SK-N-SH treated with all-trans-retinoic acid at 6 μM for 48 hours (cell line): Measurements from ENCODE around the gene CRAT.

ENCODE experiments used
- ATAC-seq: fragments of 200-7000 bp; cut with Tn5 transposase; 3 replicates; pipeline ENCODE4 v1.9.1; 2020; ENCODE audit warnings: mild to moderate bottlenecking, moderate library complexity
- ARNTL ChIP-seq: fragments of 450-650 bp; formaldehyde crosslinking; IDR thresholded peaks from 2 replicates; pipeline ENCODE4 v1.5.0; 2020; ENCODE audit warnings: low read depth, mild to moderate bottlenecking, moderate library complexity, borderline replicate concordance
- BACH2 ChIP-seq: fragments of 250-450 bp; sonication (Bioruptor Pico); IDR thresholded peaks from 2 replicates; pipeline ENCODE4 v1.9.0; 2021; ENCODE audit warnings: mild to moderate bottlenecking, borderline replicate concordance
- CREB5 ChIP-seq: fragments of 250-450 bp; sonication (Bioruptor Pico); IDR thresholded peaks from 2 replicates; pipeline ENCODE4 v1.5.1; 2020; ENCODE audit warnings: low read depth, mild to moderate bottlenecking, moderate library complexity
- CSDC2 ChIP-seq: fragments of 250-450 bp; sonication (Bioruptor Pico); IDR thresholded peaks from 2 replicates; pipeline ENCODE4 v1.5.0; 2020; ENCODE audit warnings: mild to moderate bottlenecking, moderate library complexity
- CSRNP3 ChIP-seq: fragments of 250-450 bp; sonication (Bioruptor Pico); IDR thresholded peaks from 2 replicates; pipeline ENCODE4 v1.5.1; 2021; ENCODE audit warnings: mild to moderate bottlenecking, moderate library complexity
- ESRRG ChIP-seq: fragments of 250-450 bp; sonication (Bioruptor Pico); IDR thresholded peaks from 2 replicates; pipeline ENCODE4 v1.6.1; 2021; ENCODE audit warnings: mild to moderate bottlenecking
- GLIS3 ChIP-seq: fragments of 250-450 bp; sonication (Bioruptor Pico); IDR thresholded peaks from 2 replicates; pipeline ENCODE4 v1.5.0; 2020; ENCODE audit warnings: mild to moderate bottlenecking, moderate library complexity
- ISL1 ChIP-seq: fragments of 250-450 bp; sonication (Bioruptor Pico); IDR thresholded peaks from 2 replicates; pipeline ENCODE4 v2.1.2; 2022; ENCODE audit warnings: mild to moderate bottlenecking, moderate library complexity
- OSR1 ChIP-seq: fragments of 250-450 bp; sonication (Bioruptor Pico); IDR thresholded peaks from 2 replicates; pipeline ENCODE4 v1.8.0; 2022; ENCODE audit warnings: moderate library complexity, mild to moderate bottlenecking, inconsistent platforms
- PATZ1 ChIP-seq: fragments of 250-450 bp; sonication (Bioruptor Pico); IDR thresholded peaks from 2 replicates; pipeline ENCODE4 v1.8.0; 2020; ENCODE audit warnings: mild to moderate bottlenecking, moderate library complexity, borderline replicate concordance
- PPARA ChIP-seq: fragments of 250-450 bp; sonication (Bioruptor Pico); IDR thresholded peaks from 2 replicates; pipeline ENCODE4 v1.5.0; 2020; ENCODE audit warnings: mild to moderate bottlenecking, borderline replicate concordance
- RARB ChIP-seq: fragments of 250-450 bp; sonication (Bioruptor Pico); IDR thresholded peaks from 2 replicates; pipeline ENCODE4 v1.8.0; 2021; ENCODE audit warnings: mild to moderate bottlenecking, moderate library complexity
- TCF4 ChIP-seq: fragments of 250-450 bp; sonication (Bioruptor Pico); IDR thresholded peaks from 2 replicates; pipeline ENCODE4 v1.8.0; 2021; ENCODE audit warnings: mild to moderate bottlenecking, moderate library complexity, borderline replicate concordance
- TOX ChIP-seq: fragments of 250-450 bp; sonication (Bioruptor Pico); IDR thresholded peaks from 2 replicates; pipeline ENCODE4 v1.8.0; 2021; ENCODE audit warnings: mild to moderate bottlenecking, moderate library complexity, borderline replicate concordance
- TSHZ2 ChIP-seq: fragments of 250-450 bp; sonication (Bioruptor Pico); IDR thresholded peaks from 2 replicates; pipeline ENCODE4 v1.5.0; 2020; ENCODE audit warnings: mild to moderate bottlenecking, moderate library complexity
- ZC3H10 ChIP-seq: fragments of 250-450 bp; sonication (Bioruptor Pico); IDR thresholded peaks from 2 replicates; pipeline ENCODE4 v1.5.1; 2021; ENCODE audit warnings: mild to moderate bottlenecking, moderate library complexity
- ZFP3 ChIP-seq: fragments of 250-450 bp; sonication (Bioruptor Pico); IDR thresholded peaks from 2 replicates; pipeline ENCODE4 v1.5.0; 2020; ENCODE audit warnings: mild to moderate bottlenecking, moderate library complexity
- ZFP30 ChIP-seq: fragments of 450-650 bp; formaldehyde crosslinking; IDR thresholded peaks from 2 replicates; pipeline ENCODE4 v1.5.0; 2022; ENCODE audit warnings: mild to moderate bottlenecking, moderate library complexity
- ZNF565 ChIP-seq: fragments of 450-650 bp; formaldehyde crosslinking; conservative IDR thresholded peaks from 2 replicates; pipeline ENCODE4 v1.5.0; 2020; ENCODE audit warnings: low read depth, mild to moderate bottlenecking, moderate library complexity
- ZNF70 ChIP-seq: fragments of 450-650 bp; formaldehyde crosslinking; IDR thresholded peaks from 2 replicates; pipeline ENCODE4 v1.5.0; 2020; ENCODE audit warnings: mild to moderate bottlenecking, moderate library complexity
- ZNF8 ChIP-seq: fragments of 450-650 bp; formaldehyde crosslinking; IDR thresholded peaks from 2 replicates; pipeline ENCODE4 v1.5.0; 2020; ENCODE audit warnings: mild to moderate bottlenecking, moderate library complexity

CRAT gene

GRCh38 chr9:129077236-129077635 is 33.4 kb downstream of the CRAT start:
- TF ChIP-seq ZNF70 (CRISPR knock-in tag): no peak
- TF ChIP-seq TSHZ2 (CRISPR knock-in tag): no peak
- TF ChIP-seq ZC3H10 (CRISPR knock-in tag): no peak
- TF ChIP-seq GLIS3: no peak
- no peak for TF ChIP-seq ARNTL (CRISPR knock-in tag)
- TF ChIP-seq ZFP30 (CRISPR knock-in tag): no peak
- no peak for TF ChIP-seq CREB5
- no peak for TF ChIP-seq CSRNP3 (CRISPR knock-in tag)
- TF ChIP-seq BACH2 (CRISPR knock-in tag): no peak
- TF ChIP-seq OSR1 (CRISPR knock-in tag): no peak
- TF ChIP-seq ISL1 (CRISPR knock-in tag): no peak
- TF ChIP-seq ZNF565 (CRISPR knock-in tag): no peak
- TF ChIP-seq TOX (CRISPR knock-in tag): no peak
- no peak for TF ChIP-seq ZFP3 (CRISPR knock-in tag)
- no peak for TF ChIP-seq CSDC2
- TF ChIP-seq, all 23 proteins: peak for 0
- no peak for ATAC-seq

GRCh38 chr9:129076640-129077037 is 34.0 kb downstream of the CRAT start:
- TF ChIP-seq ESRRG (CRISPR knock-in tag): no peak
- TF ChIP-seq CREB5: no peak
- TF ChIP-seq PPARA (CRISPR knock-in tag): no peak
- TF ChIP-seq CSRNP3 (CRISPR knock-in tag): no peak
- no peak for TF ChIP-seq ISL1 (CRISPR knock-in tag)
- no peak for TF ChIP-seq ZNF70 (CRISPR knock-in tag)
- no peak for TF ChIP-seq TOX (CRISPR knock-in tag)
- no peak for TF ChIP-seq PATZ1
- TF ChIP-seq BACH2 (CRISPR knock-in tag): no peak
- ATAC-seq: no peak

GRCh38 chr9:129075996-129076639 is 34.5 kb downstream of the CRAT start:
- no peak for ATAC-seq
- no peak for TF ChIP-seq ZFP3 (CRISPR knock-in tag)
- no peak for TF ChIP-seq OSR1 (CRISPR knock-in tag)
- TF ChIP-seq ZNF8: no peak
- TF ChIP-seq TCF4 (CRISPR knock-in tag): no peak
- no peak for TF ChIP-seq TOX (CRISPR knock-in tag)
- no peak for TF ChIP-seq BACH2 (CRISPR knock-in tag)
- no peak for TF ChIP-seq RARB (CRISPR knock-in tag)
- TF ChIP-seq GLIS3: no peak
- TF ChIP-seq CREB5: no peak
- TF ChIP-seq TSHZ2 (CRISPR knock-in tag): no peak
- no peak for TF ChIP-seq ESRRG (CRISPR knock-in tag)
- TF ChIP-seq CSDC2: no peak
- no peak for TF ChIP-seq PPARA (CRISPR knock-in tag)
